VCaP (cell line): ENCODE measurements around the gene ZMIZ1.

Experiments
- H3K27ac ChIP-seq: fragments of 450-650 bp; 2 replicates; pipeline ENCODE4 v1.5.1; 2017
- CTCF ChIP-seq: fragments of 450-650 bp; conservative IDR thresholded peaks from 2 replicates; pipeline ENCODE4 v1.5.1; 2017; ENCODE audit warnings: mild to moderate bottlenecking, moderate library complexity

Gene ZMIZ1

GRCh38 chr10:79221110-79222051 is 152.6 kb downstream of the ZMIZ1 start:
- TF ChIP-seq CTCF, result no peak
- no peak overlapping the region for H3K27ac ChIP-seq

DNA sequence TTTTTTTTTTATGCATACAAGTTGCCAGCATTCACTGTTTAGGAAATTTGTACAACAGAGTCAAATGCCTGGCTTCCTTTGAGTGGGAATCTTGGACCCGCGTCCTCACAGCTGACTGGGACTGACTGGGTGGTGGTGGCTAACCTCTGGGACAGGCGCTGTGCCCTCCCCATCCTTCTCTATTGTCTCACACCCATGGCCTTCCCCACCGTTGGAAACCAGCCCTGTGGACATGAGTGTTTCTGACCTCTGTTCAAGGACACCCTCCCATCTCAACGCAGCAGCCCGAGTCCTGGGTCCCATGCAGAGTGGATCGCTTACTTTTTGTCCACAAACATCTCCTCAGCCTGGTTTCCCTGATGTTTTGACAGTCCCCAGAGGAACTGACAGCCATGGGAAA is 153.4 kb downstream of the ZMIZ1 start:
- no peak overlapping the region for H3K27ac ChIP-seq
- no peak for TF ChIP-seq CTCF

DNA sequence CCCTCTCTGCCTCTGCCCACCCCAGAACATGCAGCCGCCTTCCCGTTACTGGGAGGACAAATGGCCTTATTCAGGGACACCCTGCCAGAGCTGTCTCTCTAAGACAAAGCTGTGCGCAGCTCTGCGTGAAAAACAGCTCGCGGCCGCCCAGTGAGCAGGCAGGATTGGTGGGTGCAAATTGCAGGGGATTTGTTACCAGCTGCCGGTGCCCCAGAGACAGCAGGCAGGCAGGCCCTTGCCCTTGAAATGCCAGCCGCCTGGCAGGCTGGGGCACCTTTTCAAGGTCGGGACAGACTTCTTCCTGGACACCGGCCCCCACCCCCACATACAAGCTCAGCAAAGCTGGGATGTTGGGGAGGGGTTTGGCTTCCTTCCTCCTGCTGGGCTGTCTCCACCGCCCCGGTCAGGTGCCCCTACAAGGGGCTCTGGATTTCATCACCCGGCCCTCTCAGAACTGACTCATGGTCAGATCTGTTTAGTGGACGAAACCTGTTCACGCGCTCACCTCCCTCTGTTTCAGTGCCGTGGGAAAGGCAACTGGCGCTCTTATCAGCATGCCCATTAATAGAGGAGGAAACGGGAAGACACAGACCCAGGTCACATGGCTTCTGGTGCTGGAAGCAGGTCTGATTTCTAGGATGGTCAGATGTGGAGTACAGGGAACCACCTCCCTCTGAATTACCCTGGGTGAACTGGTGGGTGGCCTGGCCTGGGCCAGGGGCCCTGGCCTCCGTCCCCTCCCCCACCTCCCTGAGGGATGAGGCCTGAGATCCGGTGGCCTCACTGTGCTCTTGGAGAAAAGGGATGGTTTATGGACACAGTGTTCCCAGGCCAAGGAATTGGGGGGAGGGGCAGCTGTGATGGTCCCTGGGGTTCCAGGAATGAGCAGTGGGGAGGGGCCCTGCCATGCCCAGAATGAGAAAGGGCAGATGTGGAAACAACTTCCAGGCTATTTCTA is 154.6 kb downstream of the ZMIZ1 start:
- H3K27ac ChIP-seq, result no peak overlapping the region
- no peak for TF ChIP-seq CTCF

DNA sequence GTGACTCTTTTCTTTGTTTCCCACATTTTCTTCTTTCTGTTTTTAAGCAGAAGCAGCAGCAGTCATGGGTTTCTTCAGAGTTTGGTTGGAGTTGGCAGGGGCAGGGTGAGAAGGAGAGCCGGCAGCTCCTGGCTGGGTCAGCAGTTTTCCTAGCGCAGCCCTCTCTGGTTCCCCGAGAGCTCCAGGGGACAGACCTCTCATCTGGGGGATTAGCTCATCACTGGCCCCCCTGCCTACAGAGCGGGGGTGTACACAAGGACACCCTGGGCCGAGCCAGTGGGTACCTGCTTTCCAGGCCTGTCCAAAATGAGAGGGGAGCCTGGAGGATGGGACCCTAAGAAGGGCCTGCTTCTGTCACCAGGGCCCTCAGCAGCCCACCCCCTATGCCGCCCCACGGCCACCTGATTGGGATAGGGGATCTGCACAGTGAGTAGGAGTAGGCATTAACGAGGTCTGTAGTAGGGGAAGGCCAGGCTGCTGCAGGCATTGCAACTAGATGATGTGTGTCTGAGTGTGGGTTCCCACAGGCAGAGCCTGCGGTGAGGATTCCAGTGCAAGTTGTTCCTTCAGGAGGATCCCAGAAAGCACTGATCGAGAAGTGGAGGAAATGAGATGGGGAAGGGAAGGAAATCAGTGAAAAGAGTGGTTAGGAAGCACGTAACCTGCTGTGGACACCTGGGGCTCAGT is 155.6 kb downstream of the ZMIZ1 start:
- TF ChIP-seq CTCF, result no peak
- H3K27ac ChIP-seq, result no peak overlapping the region

GRCh38 chr10:79224992-79225391 is 156.2 kb downstream of the ZMIZ1 start:
- TF ChIP-seq CTCF, result no peak
- H3K27ac ChIP-seq, result no peak overlapping the region

GRCh38 chr10:79226391-79227245 is 157.9 kb downstream of the ZMIZ1 start:
- no peak for TF ChIP-seq CTCF
- no peak overlapping the region for H3K27ac ChIP-seq
